PC-3 (cell line): ENCODE results near the gene LY6G5C.

Experiments
- CTCF ChIP-seq: fragments of 300-600 bp; sonication (generic); conservative IDR thresholded peaks from 2 replicates; pipeline ENCODE4 v1.5.1; 2017; ENCODE audit warnings: antibody characterized with exemption, low read depth, mild to moderate bottlenecking, low read length
- EZH2 ChIP-seq: fragments of 300-600 bp; sonication (generic); IDR thresholded peaks from one replicate; pipeline ENCODE4 v1.6.1; 2017; ENCODE audit warnings: antibody characterized with exemption, mild to moderate bottlenecking, low read length; ENCODE audit not compliant: unreplicated experiment

- TF ChIP-seq CTCF (no peak), EZH2 (no peak)
These were observed 22.6 kb downstream of the LY6G5C start for GRCh38 chr6:31658158-31658688.
